Measurements from ENCODE around the gene DZIP1. TPM values are rescaled to one million over a fixed set of nuclear protein-coding genes. Genes with fewer than 3 reads are reported as not detected.

The DZIP1 gene
- total and polyA plus RNA-seq, 2 of the 13 experiments (the other 11 are each of a cell fraction or from before 2014, with no cell fraction given) = 11.0 to 36.7 TPM

GRCh38 chr13:95644601-95645052 lies at the start of gene DZIP1 (continued):
- 0 out of 2 replicates have a peak, but pooled peaks have one; percentile 20 for TF ChIP-seq ATF2 (CRISPR knock-in tag; IDR thresholded peaks at IDR 0.05)
- TF ChIP-seq ZNF687 (CRISPR knock-in tag; IDR thresholded peaks at IDR 0.05) = no peak; the same call in 1 of the 2 replicates
- no peak for TF ChIP-seq ZNF451 (CRISPR knock-in tag; IDR thresholded peaks at IDR 0.05)
- no peak for TF ChIP-seq PHF5A (CRISPR knock-in tag; IDR thresholded peaks at IDR 0.05; ENCODE audit: low read depth, unreplicated experiment)
- no peak for TF ChIP-seq SNAPC4 (CRISPR knock-in tag; IDR thresholded peaks at IDR 0.05)
- no peak for TF ChIP-seq ZSCAN9 (CRISPR knock-in tag; IDR thresholded peaks at IDR 0.05; ENCODE audit: borderline replicate concordance)
- TF ChIP-seq CHD4 (IDR thresholded peaks at IDR 0.05; ENCODE audit: borderline replicate concordance, low read length) = no peak
- TF ChIP-seq TFDP2 (CRISPR knock-in tag; IDR thresholded peaks at IDR 0.05) = peak; percentile 80
- no peak for TF ChIP-seq ZNF124 (CRISPR knock-in tag; IDR thresholded peaks at IDR 0.05)
- TF ChIP-seq CERS6 (CRISPR knock-in tag; IDR thresholded peaks at IDR 0.05) = no peak
- TF ChIP-seq ZNF75D (CRISPR knock-in tag; IDR thresholded peaks at IDR 0.05; ENCODE audit: borderline replicate concordance) = no peak
- TF ChIP-seq ZNF512 (CRISPR knock-in tag; IDR thresholded peaks at IDR 0.05) = no peak

Measured in HepG2 (cell line).